OCI-LY3 (cell line): ENCODE data around the gene EEA1.

Experiments used
- CTCF ChIP-seq: fragments of 200-600, 300-600 bp; sonication (generic); IDR thresholded peaks from 2 replicates; pipeline ENCODE4 v1.5.1; 2014; ENCODE audit warnings: antibody characterized with exemption, low read length, low read depth
- EZH2phosphoT487 ChIP-seq: fragments of 200-600 bp; shearing (Covaris generic); IDR thresholded peaks from 2 replicates; pipeline ENCODE4 v1.6.1; 2018; ENCODE audit warnings: antibody characterized with exemption, mixed run types, low read depth

GRCh38 chr12:92938638-92939037 lies 9.5 kb upstream of the EEA1 start:
- TF ChIP-seq CTCF = no peak
- no peak for TF ChIP-seq EZH2phosphoT487
